Measurements from ENCODE around the gene PLXNA4.

Gene PLXNA4

GRCh38 chr7:132124575-132124974 is 451.7 kb downstream of the PLXNA4 start:
- ChIA-PET CTCF (interaction anchor here (1.1 kb wide), 1 partner anchor 11 kb away, joined by 4 read pairs; no protein-coding TSS in a partner anchor), POLR2A (no interaction called here)
- no peak for DNase-seq (ENCODE audit: extremely low spot score)
- TF ChIP-seq FOXM1 (IDR thresholded peaks at IDR 0.05; ENCODE audit: borderline replicate concordance), result no peak
- TF ChIP-seq ARNT (IDR thresholded peaks at IDR 0.05), result no peak
- TF ChIP-seq HDGF (IDR thresholded peaks at IDR 0.05; ENCODE audit: borderline replicate concordance), result no peak

- POLR2A ChIA-PET, result no interaction called here
- CTCF ChIA-PET, result interaction anchor here (1.6 kb wide), 1 partner anchor 9 kb away, joined by 3 read pairs; no protein-coding TSS in a partner anchor
- TF ChIP-seq FOXA1 (IDR thresholded peaks at IDR 0.05) (no peak), SP1 (IDR thresholded peaks at IDR 0.05) (no peak), NFRKB (IDR thresholded peaks at IDR 0.05) (no peak), CTBP1 (IDR thresholded peaks at IDR 0.05; ENCODE audit: borderline replicate concordance) (no peak), LEF1 (IDR thresholded peaks at IDR 0.05; ENCODE audit: borderline replicate concordance) (no peak), HDGF (IDR thresholded peaks at IDR 0.05; ENCODE audit: borderline replicate concordance) (no peak), FOXK2 (IDR thresholded peaks at IDR 0.05) (no peak), L3MBTL2 (conservative IDR thresholded peaks at IDR 0.05) (no peak), ZNF384 (IDR thresholded peaks at IDR 0.05) (no peak), ELF4 (IDR thresholded peaks at IDR 0.05) (no peak), FOXM1 (IDR thresholded peaks at IDR 0.05; ENCODE audit: borderline replicate concordance) (no peak), BHLHE40 (IDR thresholded peaks at IDR 0.05; ENCODE audit: borderline replicate concordance) (no peak), PKNOX1 (IDR thresholded peaks at IDR 0.05) (no peak), SUZ12 (IDR thresholded peaks at IDR 0.05) (no peak)
- DNase-seq (ENCODE audit: extremely low spot score), result no peak
Measured at GRCh38 chr7:132123773-132124172, 452.5 kb downstream of the PLXNA4 start.

- ChIA-PET CTCF (interaction anchor here (1.6 kb wide), 1 partner anchor 8 kb away, joined by 3 read pairs; no protein-coding TSS in a partner anchor), POLR2A (no interaction called here)
- DNase-seq (ENCODE audit: extremely low spot score), result no peak
- TF ChIP-seq ARNT (IDR thresholded peaks at IDR 0.05) (no peak), ZNF384 (IDR thresholded peaks at IDR 0.05) (no peak), BHLHE40 (IDR thresholded peaks at IDR 0.05; ENCODE audit: borderline replicate concordance) (no peak)
Measured at GRCh38 chr7:132122901-132123300, 453.4 kb downstream of the PLXNA4 start.

GRCh38 chr7:132121987-132122386 is 454.3 kb downstream of the PLXNA4 start:
- no peak for DNase-seq (ENCODE audit: extremely low spot score)
- ChIA-PET CTCF (no interaction called here), POLR2A (no interaction called here)
- TF ChIP-seq PKNOX1 (IDR thresholded peaks at IDR 0.05), result no peak
- TF ChIP-seq LEF1 (IDR thresholded peaks at IDR 0.05; ENCODE audit: borderline replicate concordance), result no peak
- TF ChIP-seq FOXM1 (IDR thresholded peaks at IDR 0.05; ENCODE audit: borderline replicate concordance), result no peak
- TF ChIP-seq FOXA1 (IDR thresholded peaks at IDR 0.05), result no peak
- TF ChIP-seq BHLHE40 (IDR thresholded peaks at IDR 0.05; ENCODE audit: borderline replicate concordance), result no peak
- TF ChIP-seq ZNF384 (IDR thresholded peaks at IDR 0.05), result no peak
- TF ChIP-seq ARNT (IDR thresholded peaks at IDR 0.05), result no peak
- TF ChIP-seq TARDBP (IDR thresholded peaks at IDR 0.05), result no peak
- no peak for TF ChIP-seq SUZ12 (IDR thresholded peaks at IDR 0.05)
- TF ChIP-seq ELF4 (IDR thresholded peaks at IDR 0.05), result no peak
- no peak for TF ChIP-seq CTBP1 (IDR thresholded peaks at IDR 0.05; ENCODE audit: borderline replicate concordance)
- TF ChIP-seq FOXK2 (IDR thresholded peaks at IDR 0.05), result no peak
- no peak for TF ChIP-seq L3MBTL2 (conservative IDR thresholded peaks at IDR 0.05)
- TF ChIP-seq SP1 (IDR thresholded peaks at IDR 0.05), result no peak
- no peak for TF ChIP-seq NFRKB (IDR thresholded peaks at IDR 0.05)
- TF ChIP-seq HDGF (IDR thresholded peaks at IDR 0.05; ENCODE audit: borderline replicate concordance), result no peak

GRCh38 chr7:132118641-132119040 is 457.6 kb downstream of the PLXNA4 start:
- POLR2A ChIA-PET, result no interaction called here
- no peak for DNase-seq (ENCODE audit: extremely low spot score)
- CTCF ChIA-PET, result no interaction called here
- TF ChIP-seq L3MBTL2 (conservative IDR thresholded peaks at IDR 0.05), result no peak
- no peak for TF ChIP-seq ELF4 (IDR thresholded peaks at IDR 0.05)

- DNase-seq (ENCODE audit: extremely low spot score), result no peak
- TF ChIP-seq BHLHE40 (IDR thresholded peaks at IDR 0.05; ENCODE audit: borderline replicate concordance), result no peak
- TF ChIP-seq ELF4 (IDR thresholded peaks at IDR 0.05), result no peak
- TF ChIP-seq HDGF (IDR thresholded peaks at IDR 0.05; ENCODE audit: borderline replicate concordance), result no peak
- no peak for TF ChIP-seq ZNF384 (IDR thresholded peaks at IDR 0.05)
- no peak for TF ChIP-seq LEF1 (IDR thresholded peaks at IDR 0.05; ENCODE audit: borderline replicate concordance)
- TF ChIP-seq FOXM1 (IDR thresholded peaks at IDR 0.05; ENCODE audit: borderline replicate concordance), result no peak
- TF ChIP-seq FOXK2 (IDR thresholded peaks at IDR 0.05), result no peak
- POLR2A ChIA-PET, result no interaction called here
- CTCF ChIA-PET, result no interaction called here
Measured at GRCh38 chr7:132117636-132118035, 458.6 kb downstream of the PLXNA4 start.

GRCh38 chr7:132117181-132117580 is 459.1 kb downstream of the PLXNA4 start:
- DNase-seq (ENCODE audit: extremely low spot score), result no peak

More at GRCh38 chr7:132117181-132117580, 459.1 kb downstream of the PLXNA4 start:
- TF ChIP-seq ARNT (IDR thresholded peaks at IDR 0.05) (no peak), L3MBTL2 (conservative IDR thresholded peaks at IDR 0.05) (no peak), BHLHE40 (IDR thresholded peaks at IDR 0.05; ENCODE audit: borderline replicate concordance) (no peak), TARDBP (IDR thresholded peaks at IDR 0.05) (no peak), ELF4 (IDR thresholded peaks at IDR 0.05) (no peak), ZNF384 (IDR thresholded peaks at IDR 0.05) (no peak), PKNOX1 (IDR thresholded peaks at IDR 0.05) (no peak), CTBP1 (IDR thresholded peaks at IDR 0.05; ENCODE audit: borderline replicate concordance) (no peak), SUZ12 (IDR thresholded peaks at IDR 0.05) (no peak), NFRKB (IDR thresholded peaks at IDR 0.05) (no peak), FOXK2 (IDR thresholded peaks at IDR 0.05) (no peak), FOXA1 (IDR thresholded peaks at IDR 0.05) (no peak), LEF1 (IDR thresholded peaks at IDR 0.05; ENCODE audit: borderline replicate concordance) (no peak), FOXM1 (IDR thresholded peaks at IDR 0.05; ENCODE audit: borderline replicate concordance) (no peak), HDGF (IDR thresholded peaks at IDR 0.05; ENCODE audit: borderline replicate concordance) (no peak)
- ChIA-PET CTCF (no interaction called here), POLR2A (interaction anchor here (0.6 kb wide), 1 partner anchor 1760 kb away, joined by 3 read pairs; no protein-coding TSS in a partner anchor)
